Epithelial cell of proximal tubule (primary cell): Measurements from ENCODE around the gene HOXD1. TPM values are rescaled to one million over a fixed set of nuclear protein-coding genes. Genes with fewer than 3 reads are reported as not detected.

ENCODE experiments used
- DNase-seq: peaks from one replicate; pipeline ENCODE4 v3.0.0-alpha.2; 2011; ENCODE audit warnings: low read depth
- H3K4me3 ChIP-seq: 2 replicates; pipeline ENCODE4 v1.5.1; 2011; ENCODE audit warnings: low read depth, mild to moderate bottlenecking, low read length
- total RNA-seq: library from RNA; depleted of rRNA; stranded (reverse); fragments of >200 nt; gene quantifications from 2 replicates; pipeline ENCODE4 v1.2.3, GENCODE V29; 2015
- TF ChIP-seq, protein P1 (sequence below): conservative IDR thresholded peaks from 2 replicates; pipeline ENCODE4 v1.5.1; 2012; ENCODE audit warnings: low read depth, mild to moderate bottlenecking, low read length

The HOXD1 gene
- total RNA-seq, 1 donor from 2014 or later: 9.3 TPM

DNA sequence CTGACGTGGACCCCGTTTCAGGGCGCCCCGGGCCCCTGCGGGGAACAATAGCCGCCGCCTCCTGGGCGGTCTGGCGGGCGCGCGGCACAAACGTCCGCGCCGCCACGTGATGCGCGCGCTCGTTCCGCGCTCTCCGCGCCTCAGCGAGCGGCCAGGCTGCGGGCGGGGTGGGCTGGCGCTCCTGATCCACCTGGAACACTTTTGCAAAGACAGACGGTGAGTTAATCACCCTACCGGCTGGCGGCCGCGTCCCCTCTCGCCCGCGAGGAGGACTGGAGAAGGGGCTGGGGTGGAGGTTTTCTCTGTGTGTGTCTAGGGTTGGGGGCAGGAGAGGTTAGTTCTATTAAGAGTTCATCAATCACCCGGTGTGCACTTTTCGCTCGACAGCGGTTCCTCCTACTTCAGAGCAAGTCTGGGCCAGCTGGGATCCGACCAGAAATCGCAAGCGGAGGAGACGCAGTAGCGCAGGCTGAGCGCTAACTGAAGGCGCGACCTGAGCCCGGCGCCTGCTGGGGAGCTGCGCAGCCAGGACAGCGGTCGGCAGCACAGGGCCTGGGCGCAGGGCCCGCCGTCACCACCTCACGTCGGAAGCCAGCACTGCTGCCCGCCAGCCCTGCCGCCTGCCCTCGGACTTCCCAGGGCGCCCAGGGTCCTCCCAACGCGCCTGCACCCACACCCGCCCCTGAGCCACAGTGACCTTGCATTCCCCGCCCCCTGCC lies 10.3 kb upstream of the HOXD1 start:
- TF ChIP-seq, protein P1, sequence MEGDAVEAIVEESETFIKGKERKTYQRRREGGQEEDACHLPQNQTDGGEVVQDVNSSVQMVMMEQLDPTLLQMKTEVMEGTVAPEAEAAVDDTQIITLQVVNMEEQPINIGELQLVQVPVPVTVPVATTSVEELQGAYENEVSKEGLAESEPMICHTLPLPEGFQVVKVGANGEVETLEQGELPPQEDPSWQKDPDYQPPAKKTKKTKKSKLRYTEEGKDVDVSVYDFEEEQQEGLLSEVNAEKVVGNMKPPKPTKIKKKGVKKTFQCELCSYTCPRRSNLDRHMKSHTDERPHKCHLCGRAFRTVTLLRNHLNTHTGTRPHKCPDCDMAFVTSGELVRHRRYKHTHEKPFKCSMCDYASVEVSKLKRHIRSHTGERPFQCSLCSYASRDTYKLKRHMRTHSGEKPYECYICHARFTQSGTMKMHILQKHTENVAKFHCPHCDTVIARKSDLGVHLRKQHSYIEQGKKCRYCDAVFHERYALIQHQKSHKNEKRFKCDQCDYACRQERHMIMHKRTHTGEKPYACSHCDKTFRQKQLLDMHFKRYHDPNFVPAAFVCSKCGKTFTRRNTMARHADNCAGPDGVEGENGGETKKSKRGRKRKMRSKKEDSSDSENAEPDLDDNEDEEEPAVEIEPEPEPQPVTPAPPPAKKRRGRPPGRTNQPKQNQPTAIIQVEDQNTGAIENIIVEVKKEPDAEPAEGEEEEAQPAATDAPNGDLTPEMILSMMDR: no peak
- peak overlapping the region; percentile 61 for H3K4me3 ChIP-seq
- no peak for DNase-seq

DNA sequence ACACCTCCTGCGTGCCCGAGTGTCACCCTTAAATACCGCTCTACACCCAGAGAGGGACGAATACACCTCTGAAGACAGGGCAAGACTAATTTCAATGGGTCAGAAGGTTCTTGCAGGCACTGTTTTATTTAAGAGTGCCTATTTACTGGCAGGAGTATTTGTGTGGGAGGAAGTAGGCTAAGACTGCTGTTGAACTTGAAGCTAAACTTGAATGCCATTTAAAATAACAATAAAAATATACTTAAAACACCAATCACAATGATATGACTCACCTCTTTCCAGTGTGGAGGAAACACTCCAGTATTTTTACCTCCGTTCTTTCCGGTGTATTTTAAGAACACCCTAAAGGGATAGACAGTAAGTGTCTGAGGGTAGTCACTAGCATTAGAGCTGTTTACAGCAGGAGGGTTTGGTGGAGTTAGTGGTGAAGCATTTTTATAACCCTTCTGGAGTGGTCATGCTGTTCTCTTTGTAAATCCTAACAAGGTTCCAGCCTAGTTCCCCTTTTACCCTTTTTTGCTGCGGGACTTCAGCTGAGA lies 9.6 kb upstream of the HOXD1 start:
- peak overlapping the region; percentile 61 for H3K4me3 ChIP-seq
- TF ChIP-seq, protein P1: no peak
- DNase-seq: no peak

DNA sequence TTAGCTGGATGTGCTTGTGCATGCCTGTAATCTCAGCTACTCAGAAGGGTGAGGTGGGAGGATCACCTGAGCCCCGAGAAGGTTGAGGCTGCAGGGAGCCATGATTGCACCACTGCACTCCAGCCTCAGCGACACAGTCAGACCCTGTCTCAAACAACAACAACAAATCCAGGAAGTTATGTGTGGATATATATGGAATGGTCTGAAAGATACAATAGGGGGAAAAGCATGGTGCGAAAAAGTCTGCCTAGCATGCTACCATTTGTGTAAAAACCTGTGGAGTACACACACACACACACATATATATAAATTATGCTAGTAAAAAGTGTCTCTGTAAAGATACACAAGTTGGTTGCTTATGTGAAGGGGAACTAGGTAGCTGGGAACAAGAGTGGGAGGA lies 6.9 kb upstream of the HOXD1 start:
- no peak overlapping the region for H3K4me3 ChIP-seq
- no peak for DNase-seq
- TF ChIP-seq, protein P1: no peak

DNA sequence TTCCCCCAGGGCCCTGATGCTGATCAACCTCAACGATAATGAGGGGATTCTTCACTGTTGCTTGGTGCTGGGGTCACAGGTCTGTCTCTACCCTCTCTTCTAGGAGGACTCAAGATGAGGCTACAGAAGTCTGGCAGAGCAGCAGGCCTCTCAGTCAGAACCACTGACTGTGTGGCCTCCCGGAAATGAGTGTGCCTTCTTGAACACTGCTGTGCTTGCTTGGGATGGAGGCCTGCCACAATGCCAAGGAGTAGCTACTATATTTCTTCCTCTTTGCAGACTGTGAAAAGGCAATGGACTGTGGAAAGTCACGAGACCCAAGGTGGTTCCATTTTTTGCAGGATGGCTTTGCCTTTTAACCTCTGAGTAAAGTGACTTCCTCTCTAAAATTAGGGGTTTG lies 5.8 kb upstream of the HOXD1 start:
- H3K4me3 ChIP-seq: no peak overlapping the region
- TF ChIP-seq, protein P1: no peak
- no peak for DNase-seq

DNA sequence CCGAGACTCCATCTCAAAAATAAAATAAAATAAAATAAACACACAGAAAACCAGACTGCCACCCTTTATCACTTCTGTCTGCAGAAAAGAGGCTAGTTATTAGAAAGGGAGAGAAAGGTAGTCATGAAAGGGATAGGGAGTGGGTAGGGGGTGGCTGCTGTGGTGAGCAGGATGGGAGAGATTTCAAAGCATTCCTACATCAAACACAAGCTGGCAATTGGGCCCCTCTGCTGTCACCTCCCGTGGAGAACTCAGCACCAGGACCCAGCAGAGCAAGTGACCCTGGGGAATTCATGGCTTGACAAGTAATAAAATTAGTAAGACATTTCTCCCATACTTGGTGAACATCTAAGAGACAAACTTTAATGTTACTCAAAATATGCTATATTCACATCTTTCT lies 3.7 kb upstream of the HOXD1 start:
- H3K4me3 ChIP-seq: no peak overlapping the region
- TF ChIP-seq, protein P1: no peak
- no peak for DNase-seq

DNA sequence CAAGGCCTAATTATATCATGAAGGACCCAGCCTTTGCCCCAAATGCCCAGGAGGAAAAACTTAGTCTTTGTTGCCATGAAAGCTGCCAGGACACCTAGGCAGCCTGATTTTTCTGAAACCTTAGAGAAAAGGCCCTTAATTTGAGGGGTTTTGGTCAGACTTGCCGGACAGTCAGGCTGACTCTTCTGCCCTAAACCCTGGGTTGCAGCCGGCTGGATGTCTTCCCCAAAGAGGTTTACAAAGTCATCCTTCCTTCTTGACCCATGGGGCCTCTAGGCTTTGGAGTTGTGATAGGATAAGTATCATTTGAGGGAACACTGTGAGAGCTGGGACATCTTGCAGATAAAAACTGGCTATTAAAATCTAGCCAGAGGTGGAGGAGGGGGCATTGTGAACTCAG lies 2.4 kb upstream of the HOXD1 start:
- H3K4me3 ChIP-seq: no peak overlapping the region
- no peak for DNase-seq
- TF ChIP-seq, protein P1: no peak
